Stimulated activated CD4-positive, alpha-beta T cell treated with anti-CD3 and anti-CD28 coated beads, Interleukin-1b, Interleukin-23, amount 100 ng/mL, for 4 hours (primary cell): ENCODE data around the gene SLC38A1.
"Not testable (repeated sequence)": the region's sequence is repeated elsewhere in the genome, so short reads cannot be mapped to it uniquely, and the experiment has no call there.

Source experiments
- DNase-seq, 2 donors: peaks; one replicate each; pipeline ENCODE4 v3.0.0-alpha.2; 2020; ENCODE audit warnings: low read depth in 2 of 2

The SLC38A1 gene

GRCh38 chr12:46207644-46208043 lies 61.2 kb downstream of the SLC38A1 start:
- no peak for DNase-seq

GRCh38 chr12:46206471-46206870 lies 62.4 kb downstream of the SLC38A1 start:
- no peak for DNase-seq

- DNase-seq, result no peak
Measured at GRCh38 chr12:46205294-46205693, 63.5 kb downstream of the SLC38A1 start.

- DNase-seq, result no peak
Measured at GRCh38 chr12:46201284-46201789, 67.5 kb downstream of the SLC38A1 start.

GRCh38 chr12:46200551-46200950 lies 68.3 kb downstream of the SLC38A1 start:
- no peak for DNase-seq

- DNase-seq, result no peak
Measured at GRCh38 chr12:46198913-46199312, 69.9 kb downstream of the SLC38A1 start.

- no peak for DNase-seq
Measured at GRCh38 chr12:46197883-46198282, 71.0 kb downstream of the SLC38A1 start.

- DNase-seq, result not testable (repeated sequence)
Measured at GRCh38 chr12:46190533-46190932, 78.3 kb downstream of the SLC38A1 start.

- no peak for DNase-seq
Measured at GRCh38 chr12:46188170-46188569, 80.7 kb downstream of the SLC38A1 start.

GRCh38 chr12:46187023-46187422 lies 81.8 kb downstream of the SLC38A1 start:
- no peak for DNase-seq

- no peak for DNase-seq
Measured at GRCh38 chr12:46186088-46186487, 82.8 kb downstream of the SLC38A1 start.

- DNase-seq, result no peak
Measured at GRCh38 chr12:46185686-46186085, 83.2 kb downstream of the SLC38A1 start.

GRCh38 chr12:46184798-46185595 lies 83.8 kb downstream of the SLC38A1 start:
- DNase-seq, result no peak

- no peak for DNase-seq
Measured at GRCh38 chr12:46183112-46183511, 85.7 kb downstream of the SLC38A1 start.

- DNase-seq, result no peak
Measured at GRCh38 chr12:46181465-46181864, 87.4 kb downstream of the SLC38A1 start.

- no peak for DNase-seq
Measured at GRCh38 chr12:46179693-46180452, 89.0 kb downstream of the SLC38A1 start.

GRCh38 chr12:46177837-46178608 lies 90.8 kb downstream of the SLC38A1 start:
- DNase-seq, result no peak

- no peak for DNase-seq
Measured at GRCh38 chr12:46177025-46177424, 91.8 kb downstream of the SLC38A1 start.

GRCh38 chr12:46174919-46175318 lies 93.9 kb downstream of the SLC38A1 start:
- no peak for DNase-seq

- no peak for DNase-seq
Measured at GRCh38 chr12:46174061-46174662, 94.7 kb downstream of the SLC38A1 start.

GRCh38 chr12:46168426-46168825 lies 100.4 kb downstream of the SLC38A1 start:
- DNase-seq, result no peak

- DNase-seq, result no peak
Measured at GRCh38 chr12:46167412-46167811, 101.4 kb downstream of the SLC38A1 start.
